H1 (cell line): Measurements from ENCODE around the gene OTC. TPM values are rescaled to one million over a fixed set of nuclear protein-coding genes. Genes with fewer than 3 reads are reported as not detected.

ENCODE experiments used
- CTCF ChIA-PET: fragments of 300-600 bp; sonication (Branson Sonifier 250); formaldehyde crosslinking; loops from one replicate; lab custom pipeline; 2021; ENCODE audit not compliant: partially characterized antibody; lab: Charles Lee
- POLR2A ChIA-PET: fragments of 300-600 bp; sonication (Branson Sonifier 250); formaldehyde crosslinking; loops from one replicate; lab custom pipeline; 2021; ENCODE audit warnings: inconsistent platforms; ENCODE audit not compliant: partially characterized antibody; lab: Charles Lee
- DNase-seq, 2 experiments: peaks; one replicate each; pipeline versions ENCODE4 v3.0.0 to v3.0.0-alpha.2; 2010 to 2022; ENCODE audit warnings: low spot score in 2 of 2, low read depth in 1 of 2, mixed read lengths in 1 of 2
- FAIRE-seq: peaks from 2 replicates; lab custom pipeline; 2011; peaks lifted over from hg19 to GRCh38; lab: Jason Lieb, UNC
- H2AFZ ChIP-seq: 2 replicates; pipeline ENCODE4 v1.8.1; 2012; ENCODE audit warnings: low read length, inconsistent platforms
- H2AK5ac ChIP-seq: 2 replicates; pipeline ENCODE4 v1.6.1; 2013; ENCODE audit warnings: low read depth, low read length
- H2BK120ac ChIP-seq: replicated peaks from 2 replicates; pipeline ENCODE3; 2013; ENCODE audit warnings: low read depth, low read length, inconsistent platforms
- H2BK12ac ChIP-seq: 2 replicates; pipeline ENCODE4 v1.6.1; 2013; ENCODE audit warnings: low read depth, low read length
- H2BK15ac ChIP-seq: 2 replicates; pipeline ENCODE4 v1.6.1; 2013; ENCODE audit warnings: low read length
- H2BK20ac ChIP-seq: 2 replicates; pipeline ENCODE4 v1.6.1; 2013; ENCODE audit warnings: low read length
- H2BK5ac ChIP-seq: 2 replicates; pipeline ENCODE4 v1.6.1; 2013; ENCODE audit warnings: low read depth, low read length
- H3K14ac ChIP-seq: 2 replicates; pipeline ENCODE4 v1.6.1; 2013; ENCODE audit warnings: inconsistent platforms; ENCODE audit not compliant: insufficient read length
- H3K18ac ChIP-seq: 2 replicates; pipeline ENCODE4 v1.6.1; 2013; ENCODE audit warnings: low read length; ENCODE audit errors: extremely low read depth
- H3K23ac ChIP-seq: 2 replicates; pipeline ENCODE4 v1.6.1; 2013; ENCODE audit warnings: inconsistent platforms; ENCODE audit not compliant: insufficient read length
- H3K23me2 ChIP-seq: 2 replicates; pipeline ENCODE4 v1.6.1; 2013; ENCODE audit warnings: low read depth, low read length
- H3K27ac ChIP-seq: 2 replicates; pipeline ENCODE4 v1.6.1; 2011; ENCODE audit warnings: low read depth, low read length, inconsistent platforms
- H3K27me3 ChIP-seq, 4 experiments: replicated peaks in 1 of 4; 1 replicate in 1 of 4; 2 replicates in 3 of 4; pipeline versions ENCODE4 v1.6.1 to v1.8.1; 2011 to 2013; ENCODE audit warnings: low read length in 3 of 4, mild to moderate bottlenecking in 3 of 4, inconsistent platforms in 2 of 4, mixed read lengths in 2 of 4, moderate library complexity in 1 of 4; ENCODE audit not compliant: control insufficient read depth in 3 of 4, insufficient read depth in 3 of 4; ENCODE audit errors: extremely low read depth in 1 of 4
- H3K36me3 ChIP-seq, 4 experiments: 2 replicates each; pipeline versions ENCODE4 v1.6.1 to v1.8.1; 2011 to 2013; ENCODE audit warnings: mild to moderate bottlenecking in 4 of 4, low read length in 3 of 4, moderate library complexity in 2 of 4, control low read depth in 1 of 4, inconsistent platforms in 1 of 4; ENCODE audit not compliant: insufficient read depth in 4 of 4, control insufficient read depth in 2 of 4
- H3K4ac ChIP-seq: replicated peaks from 2 replicates; pipeline ENCODE3; 2013; ENCODE audit warnings: low read length, low read depth, mixed read lengths, inconsistent platforms; ENCODE audit not compliant: insufficient read length
- H3K4me1 ChIP-seq, 4 experiments: replicated peaks in 1 of 4; 1 replicate in 1 of 4; 2 replicates in 3 of 4; pipeline versions ENCODE4 v1.6.1 to v1.8.1; 2011 to 2013; ENCODE audit warnings: low read length in 3 of 4, inconsistent platforms in 2 of 4, mixed read lengths in 1 of 4; ENCODE audit not compliant: insufficient read depth in 4 of 4, control insufficient read depth in 3 of 4
- H3K4me2 ChIP-seq, 2 experiments: 2 replicates each; pipeline versions ENCODE4 v1.6.1 to v1.8.1; 2011 to 2013; ENCODE audit warnings: low read depth in 2 of 2, low read length in 2 of 2, control low read depth in 1 of 2, inconsistent platforms in 1 of 2, mild to moderate bottlenecking in 1 of 2; ENCODE audit not compliant: insufficient read depth in 1 of 2
- H3K4me3 ChIP-seq, 4 experiments: fragments of 200-600, 300-600 bp in 1 of 4; sonication (generic), shearing (Covaris generic), sonication (Bioruptor Twin) in 1 of 4; 2 replicates each; pipeline versions ENCODE4 v1.5.1 to v1.8.1; 2011 to 2016; ENCODE audit warnings: low read length in 4 of 4, low read depth in 3 of 4, control low read depth in 2 of 4, inconsistent platforms in 2 of 4, mild to moderate bottlenecking in 2 of 4, mixed read lengths in 1 of 4, moderate library complexity in 1 of 4; ENCODE audit not compliant: insufficient read depth in 2 of 4; ENCODE audit errors: extremely low read depth in 1 of 4
- H3K56ac ChIP-seq: replicated peaks from 2 replicates; pipeline ENCODE3; 2013; ENCODE audit warnings: low read depth, mild to moderate bottlenecking, mixed read lengths, low read length, inconsistent platforms; ENCODE audit not compliant: insufficient read length
- H3K79me1 ChIP-seq: 2 replicates; pipeline ENCODE4 v1.6.1; 2013; ENCODE audit warnings: low read depth, low read length, control low read depth
- H3K79me2 ChIP-seq, 2 experiments: 2 replicates each; pipeline versions ENCODE4 v1.6.1 to v1.8.1; 2012 to 2013; ENCODE audit warnings: low read length in 2 of 2, mild to moderate bottlenecking in 2 of 2, inconsistent platforms in 1 of 2; ENCODE audit not compliant: insufficient read depth in 2 of 2, control insufficient read depth in 1 of 2
- H3K9ac ChIP-seq, 4 experiments: replicated peaks in 1 of 4; 1 replicate in 1 of 4; 2 replicates in 3 of 4; pipeline versions ENCODE4 v1.6.1 to v1.8.1; 2011 to 2013; ENCODE audit warnings: low read depth in 3 of 4, low read length in 3 of 4, control low read depth in 2 of 4, mild to moderate bottlenecking in 2 of 4, moderate library complexity in 2 of 4, inconsistent platforms in 1 of 4; ENCODE audit errors: extremely low read depth in 1 of 4
- H3K9me3 ChIP-seq, 2 experiments: 2 replicates each; pipeline versions ENCODE4 v1.6.1 to v1.8.1; 2012 to 2013; ENCODE audit warnings: mild to moderate bottlenecking in 2 of 2, moderate library complexity in 2 of 2, control low read depth in 1 of 2, inconsistent platforms in 1 of 2, low read depth in 1 of 2, low read length in 1 of 2, mixed read lengths in 1 of 2; ENCODE audit not compliant: insufficient read depth in 2 of 2
- H4K20me1 ChIP-seq, 2 experiments: replicated peaks in 1 of 2; 2 replicates each; pipeline versions ENCODE3 to v1.8.1; 2011 to 2013; ENCODE audit warnings: inconsistent platforms in 2 of 2, low read length in 2 of 2, mild to moderate bottlenecking in 1 of 2; ENCODE audit not compliant: insufficient read depth in 2 of 2, control insufficient read depth in 1 of 2
- H4K5ac ChIP-seq: 2 replicates; pipeline ENCODE4 v1.6.1; 2013; ENCODE audit warnings: low read length, low read depth, mixed read lengths, inconsistent platforms; ENCODE audit not compliant: insufficient read length
- H4K8ac ChIP-seq: 2 replicates; pipeline ENCODE4 v1.8.0; 2013; ENCODE audit warnings: mild to moderate bottlenecking, moderate library complexity, low read length, inconsistent platforms; ENCODE audit not compliant: insufficient read depth; ENCODE audit errors: extremely low read depth
- H4K91ac ChIP-seq: replicated peaks from 2 replicates; pipeline ENCODE3; 2013; ENCODE audit warnings: low read length, mixed read lengths, inconsistent platforms; ENCODE audit not compliant: insufficient read length
- ATF2 ChIP-seq: IDR thresholded peaks from 2 replicates; pipeline ENCODE4 v1.6.1; 2012; ENCODE audit warnings: low read length, inconsistent platforms
- ATF3 ChIP-seq: IDR thresholded peaks from 2 replicates; pipeline ENCODE4 v1.6.1; 2011; ENCODE audit warnings: low read depth, mild to moderate bottlenecking, low read length; ENCODE audit not compliant: insufficient read depth
- EGR1 ChIP-seq: IDR thresholded peaks from 2 replicates; pipeline ENCODE4 v1.6.1; 2011; ENCODE audit warnings: low read depth, low read length, borderline replicate concordance
- FOSL1 ChIP-seq: IDR thresholded peaks from 2 replicates; pipeline ENCODE4 v1.6.1; 2011; ENCODE audit warnings: mild to moderate bottlenecking, low read depth, low read length, moderate library complexity; ENCODE audit not compliant: insufficient read depth
- JUND ChIP-seq: IDR thresholded peaks from 2 replicates; pipeline ENCODE4 v1.6.1; 2011; ENCODE audit warnings: mild to moderate bottlenecking, improper control_type of control experiment, low read length
- POU5F1 ChIP-seq: IDR thresholded peaks from 2 replicates; pipeline ENCODE4 v1.6.1; 2011; ENCODE audit warnings: low read depth, mild to moderate bottlenecking, low read length, moderate library complexity
- SIN3A ChIP-seq, 2 experiments: IDR thresholded peaks in 1 of 2; conservative IDR thresholded peaks in 1 of 2; 2 replicates each; pipeline ENCODE4 v1.6.1; 2011 to 2012; ENCODE audit warnings: low read length in 2 of 2, improper control_type of control experiment in 1 of 2, low read depth in 1 of 2, mild to moderate bottlenecking in 1 of 2
- TAF1 ChIP-seq: IDR thresholded peaks from 2 replicates; pipeline ENCODE4 v1.6.1; 2011; ENCODE audit warnings: mild to moderate bottlenecking, low read depth, low read length
- WGBS, 2 experiments: shearing (Covaris generic) in 1 of 2; methylation state at CpG; one replicate each; pipeline versions ENCODE4 v1.1.6 to v1.1.7; 2013 to 2015; ENCODE audit warnings: low lambda C conversion rate in 2 of 2, mixed read lengths in 2 of 2, inconsistent platforms in 1 of 2, low coverage in 1 of 2, missing lambda C conversion rate in 1 of 2; ENCODE audit not compliant: insufficient replicate concordance in 2 of 2, insufficient coverage in 1 of 2, insufficient read length in 1 of 2; ENCODE audit errors: extremely low coverage in 1 of 2, missing lambda C conversion rate in 1 of 2; 5-methylcytosine and 5-hydroxymethylcytosine counted together
- polyA plus RNA-seq, 7 experiments: library from polyadenylated mRNA; depleted of rRNA in 3 of 7; stranded (reverse) in 5 of 7; unstranded in 2 of 7; fragments of >200 nt in 5 of 7; fragments of 200-250 nt in 2 of 7; gene quantifications; 1 replicate in 5 of 7; 2 replicates in 1 of 7; 4 replicates in 1 of 7; pipeline versions ENCODE4 v1.2.1 to v1.2.3, GENCODE V29; 2011 to 2013; ENCODE audit warnings: missing spikeins in 2 of 7, mixed read lengths in 2 of 7
- total RNA-seq: library from RNA; stranded (reverse); fragmentation: NEBNext Ultra II Directional; extraction: Animal tissue kit (Norgen Biotek cat#: 25700); gene quantifications from 2 replicates; pipeline ENCODE4 v1.2.1, GENCODE V29; 2021

OTC gene
- total and polyA plus RNA-seq, 2 of the 8 experiments (the other 6 are each of a cell fraction or from before 2014, with no cell fraction given): not detected

GRCh38 chrX:38327775-38328081 is 24.7 kb upstream of the OTC start:
- no peak overlapping the region for H4K8ac ChIP-seq
- no peak overlapping the region for H3K23ac ChIP-seq
- peak overlapping the region; percentile 52 for H4K5ac ChIP-seq
- ChIA-PET POLR2A (interaction anchor here (0.6 to 1.6 kb wide), 3 partner anchors 15 to 978 kb away, joined by 3 to 4 read pairs (median 3); no protein-coding TSS in a partner anchor), CTCF (interaction anchor here (0.7 to 2.1 kb wide), 11 partner anchors 8 to 108 kb away, joined by 3 to 9 read pairs (median 3); no protein-coding TSS in a partner anchor)
- no peaks in the 10 kb centered on the region for H3K36me3 ChIP-seq
- H2BK15ac ChIP-seq: no peak overlapping the region
- no peaks in the 10 kb centered on the region for H4K20me1 ChIP-seq
- H3K9ac ChIP-seq: no peak overlapping the region
- no peak overlapping the region for H2AK5ac ChIP-seq
- WGBS, 2 experiments: 33% methylated on average over 3 of the region's 4 CpGs; no CpG with 5 or more reads in 1 of the 2 experiments
- no peak overlapping the region for H4K91ac ChIP-seq
- H3K23me2 ChIP-seq: no peaks in the 10 kb centered on the region
- H3K4ac ChIP-seq: no peak overlapping the region
- no peak overlapping the region for H3K18ac ChIP-seq
- peaks cover 0 to 8% of the 10 kb centered on the region in 2 experiments; a peak in 1 of 4 replicates for H3K79me2 ChIP-seq
- no peak overlapping the region for H3K14ac ChIP-seq
- H3K4me1 ChIP-seq: no peaks in the 10 kb centered on the region; a peak in 1 of 7 replicates
- no peaks in the 10 kb centered on the region for H3K27me3 ChIP-seq
- H2BK20ac ChIP-seq: no peak overlapping the region
- H2BK12ac ChIP-seq: no peak overlapping the region
- TF ChIP-seq EGR1: no peak
- no peak for TF ChIP-seq JUND
- TF ChIP-seq TAF1: no peak
- no peak for TF ChIP-seq FOSL1
- no peak for TF ChIP-seq SIN3A (conservative IDR thresholded peaks at IDR 0.05 in 1 of 2, IDR thresholded peaks at IDR 0.05 in 1 of 2; ENCODE audit: low read depth in 1 of 2, low read length in 2 of 2)
- no peak for TF ChIP-seq ATF3
- no peak for TF ChIP-seq ATF2
- no peak for TF ChIP-seq POU5F1
- DNase-seq: no peak
- no peak for FAIRE-seq
- H3K56ac ChIP-seq: no peak overlapping the region
- no peak overlapping the region for H3K27ac ChIP-seq
- peak overlapping the region; percentile 98 for H2AFZ ChIP-seq
- peak overlapping the region in 1 of 2 experiments; percentile 59; a peak in 2 of 4 replicates for H3K4me2 ChIP-seq
- peak overlapping the region in 1 of 4 experiments; percentile 85; a peak in 2 of 8 replicates for H3K4me3 ChIP-seq
- no peaks in the 10 kb centered on the region for H3K79me1 ChIP-seq
- H2BK5ac ChIP-seq: no peak overlapping the region
- no peaks in the 10 kb centered on the region for H3K9me3 ChIP-seq
- H2BK120ac ChIP-seq: no peak overlapping the region
